Transverse colon (tissue), 4 donors: ENCODE results near the gene EXOC5. TPM values are rescaled to one million over a fixed set of nuclear protein-coding genes. Genes with fewer than 3 reads are reported as not detected.

Source experiments
- DNase-seq: peaks from one replicate; pipeline ENCODE4 v3.0.0-alpha.2; 2019
- H3K27ac ChIP-seq, 4 donors: fragments of 200-600 bp; sonication (generic); 2 replicates each; pipeline ENCODE4 v1.5.1; 2016 to 2018; ENCODE audit warnings: inconsistent platforms in 4 of 4
- H3K27me3 ChIP-seq: fragments of 200-600 bp; sonication (generic); 2 replicates; pipeline ENCODE4 v1.5.1; 2017; ENCODE audit warnings: inconsistent platforms
- H3K36me3 ChIP-seq, 4 donors: fragments of 200-600 bp; sonication (generic); 2 replicates each; pipeline ENCODE4 v1.5.1; 2017 to 2019; ENCODE audit warnings: inconsistent platforms in 4 of 4
- H3K4me1 ChIP-seq, 4 donors: fragments of 200-600 bp; sonication (generic); 2 replicates each; pipeline ENCODE4 v1.5.1; 2017 to 2020; ENCODE audit warnings: inconsistent platforms in 4 of 4
- H3K4me3 ChIP-seq, 4 donors: fragments of 200-600 bp; sonication (generic); 1 replicate in 1 of 4; 2 replicates in 3 of 4; pipeline versions ENCODE4 v1.5.1 to v1.6.1; 2017 to 2019; ENCODE audit warnings: inconsistent platforms in 4 of 4
- H3K9me3 ChIP-seq, 2 donors: fragments of 200-600 bp; sonication (generic); 2 replicates each; pipeline ENCODE4 v1.5.1; 2017 to 2019; ENCODE audit warnings: inconsistent platforms in 2 of 2
- EP300 ChIP-seq: sonication (generic); formaldehyde crosslinking; IDR thresholded peaks from one replicate; pipeline ENCODE4 v1.6.1; 2017; ENCODE audit warnings: antibody characterized with exemption, low read depth
- POLR2A ChIP-seq: fragments of 450-650 bp; IDR thresholded peaks from one replicate; pipeline ENCODE4 v1.6.1; 2016; ENCODE audit warnings: antibody characterized with exemption, mild to moderate bottlenecking, moderate library complexity
- POLR2AphosphoS5 ChIP-seq, 3 donors: sonication (generic); formaldehyde crosslinking; IDR thresholded peaks; one replicate each; pipeline ENCODE4 v1.6.1; 2016; ENCODE audit warnings: antibody characterized with exemption in 3 of 3
- WGBS, 2 donors: methylation state at CpG; one replicate each; pipeline ENCODE4 v1.1.5; 2018; ENCODE audit warnings: low coverage in 1 of 2; 5-methylcytosine and 5-hydroxymethylcytosine counted together
- in situ Hi-C, 4 donors: fragments of 200-750 bp; cut with MboI; loops; one replicate each; pipeline versions ENCODE4 v1.15.0 to v1.15.1; 2017; ENCODE audit warnings: low sequenced_read_pairs in 3 of 4, low pct_ligation_motif_present in 1 of 4, low pct_unique_long_range_greater_than_20kb in 1 of 4
- intact Hi-C: fragments of 100-400 bp; cut with DNase I; formaldehyde crosslinking; loops from one replicate; pipeline ENCODE4 v1.15.1; 2023; ENCODE audit warnings: low total_unique reads
- total RNA-seq, 4 donors: library from RNA; depleted of rRNA; stranded (reverse); fragments of >200 nt; gene quantifications; one replicate each; pipeline ENCODE4 v1.1.0, GENCODE V29; 2016
- TF ChIP-seq, protein P1 (sequence below), 5 experiments: fragments of 200-600 bp in 3 of 5; fragments of 450-650 bp in 2 of 5; sonication (generic) in 3 of 5; IDR thresholded peaks; 1 replicate in 2 of 5; 2 replicates in 3 of 5; pipeline ENCODE4 v1.5.1; 2016 to 2017; ENCODE audit warnings: antibody characterized with exemption in 5 of 5, inconsistent platforms in 3 of 5, mild to moderate bottlenecking in 2 of 5, moderate library complexity in 1 of 5

Gene EXOC5
- total RNA-seq, 4 donors from 2014 or later: 22.8 to 51.3 (median 29.2) TPM

DNA sequence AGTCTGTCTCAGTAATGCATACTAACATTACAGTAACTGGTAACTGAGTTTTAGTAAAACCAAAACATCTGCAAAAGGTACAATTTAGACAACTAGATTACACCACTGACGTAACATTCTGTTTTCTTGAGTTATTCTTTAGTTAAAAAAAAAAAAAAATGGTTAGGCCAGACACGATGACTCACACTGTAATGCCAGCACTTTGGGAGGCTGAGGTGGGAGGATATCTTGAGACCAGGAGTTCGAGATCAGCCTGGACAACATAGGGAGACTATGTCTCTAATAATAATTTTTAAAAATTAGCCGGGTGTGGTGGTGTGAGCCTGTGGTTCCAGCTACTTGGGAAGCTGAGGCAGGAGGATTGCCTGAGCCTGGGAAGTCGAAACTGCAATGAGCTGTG lies 34.2 kb upstream of the EXOC5 start:
- H3K36me3 ChIP-seq: no peaks in the 10 kb centered on the region
- no peak overlapping the region for H3K4me3 ChIP-seq
- intact Hi-C loops (no loop called here), in situ Hi-C loops (loop anchor here in 2 of 4 donors (25.0 kb wide), 2 partner anchors 641 to 816 kb away; no protein-coding TSS in a partner anchor)
- DNase-seq: no peak
- WGBS, 2 donors: 52 to 78% methylated on average over 3 to 5 of the region's 5 CpGs
- H3K9me3 ChIP-seq: no peaks in the 10 kb centered on the region
- H3K27ac ChIP-seq: no peak overlapping the region
- no peaks in the 10 kb centered on the region for H3K27me3 ChIP-seq
- no peaks in the 10 kb centered on the region for H3K4me1 ChIP-seq
- TF ChIP-seq POLR2A (no peak), POLR2AphosphoS5 (IDR thresholded peaks at IDR 0.05) (no peak), EP300 (no peak)

DNA sequence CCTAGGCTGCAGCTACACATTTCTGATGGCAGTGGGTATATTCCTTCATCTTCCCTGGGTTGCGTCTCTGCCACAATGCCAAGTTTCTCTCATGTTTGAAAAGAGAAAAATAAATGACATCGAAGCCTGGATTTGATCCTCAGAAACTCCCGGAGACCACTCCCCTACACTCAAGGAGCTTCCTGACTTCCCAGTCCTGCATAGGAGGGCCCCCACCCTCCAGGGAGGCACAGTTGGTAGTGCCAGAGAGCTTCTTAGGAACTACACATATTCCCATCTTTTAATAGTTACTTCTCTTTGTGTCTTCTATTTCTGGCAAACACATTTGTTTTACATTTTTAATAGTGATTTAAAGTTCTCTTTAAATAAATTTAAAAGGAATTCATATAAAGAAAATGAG lies 30.8 kb upstream of the EXOC5 start:
- intact Hi-C loops (no loop called here), in situ Hi-C loops (no loop called here)
- 86 to 90% methylated on average over 1 to 3 of the region's 3 CpGs for WGBS, 2 donors
- Histone ChIP-seq H3K27me3 (no peaks in the 10 kb centered on the region), H3K4me1 (no peaks in the 10 kb centered on the region), H3K36me3 (no peaks in the 10 kb centered on the region), H3K27ac (no peak overlapping the region), H3K9me3 (no peaks in the 10 kb centered on the region), H3K4me3 (no peak overlapping the region)
- TF ChIP-seq POLR2A: no peak
- TF ChIP-seq, protein P1, sequence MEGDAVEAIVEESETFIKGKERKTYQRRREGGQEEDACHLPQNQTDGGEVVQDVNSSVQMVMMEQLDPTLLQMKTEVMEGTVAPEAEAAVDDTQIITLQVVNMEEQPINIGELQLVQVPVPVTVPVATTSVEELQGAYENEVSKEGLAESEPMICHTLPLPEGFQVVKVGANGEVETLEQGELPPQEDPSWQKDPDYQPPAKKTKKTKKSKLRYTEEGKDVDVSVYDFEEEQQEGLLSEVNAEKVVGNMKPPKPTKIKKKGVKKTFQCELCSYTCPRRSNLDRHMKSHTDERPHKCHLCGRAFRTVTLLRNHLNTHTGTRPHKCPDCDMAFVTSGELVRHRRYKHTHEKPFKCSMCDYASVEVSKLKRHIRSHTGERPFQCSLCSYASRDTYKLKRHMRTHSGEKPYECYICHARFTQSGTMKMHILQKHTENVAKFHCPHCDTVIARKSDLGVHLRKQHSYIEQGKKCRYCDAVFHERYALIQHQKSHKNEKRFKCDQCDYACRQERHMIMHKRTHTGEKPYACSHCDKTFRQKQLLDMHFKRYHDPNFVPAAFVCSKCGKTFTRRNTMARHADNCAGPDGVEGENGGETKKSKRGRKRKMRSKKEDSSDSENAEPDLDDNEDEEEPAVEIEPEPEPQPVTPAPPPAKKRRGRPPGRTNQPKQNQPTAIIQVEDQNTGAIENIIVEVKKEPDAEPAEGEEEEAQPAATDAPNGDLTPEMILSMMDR (IDR thresholded peaks at IDR 0.05): no peak
- no peak for TF ChIP-seq EP300
- no peak for TF ChIP-seq POLR2AphosphoS5 (IDR thresholded peaks at IDR 0.05)
- no peak for DNase-seq

DNA sequence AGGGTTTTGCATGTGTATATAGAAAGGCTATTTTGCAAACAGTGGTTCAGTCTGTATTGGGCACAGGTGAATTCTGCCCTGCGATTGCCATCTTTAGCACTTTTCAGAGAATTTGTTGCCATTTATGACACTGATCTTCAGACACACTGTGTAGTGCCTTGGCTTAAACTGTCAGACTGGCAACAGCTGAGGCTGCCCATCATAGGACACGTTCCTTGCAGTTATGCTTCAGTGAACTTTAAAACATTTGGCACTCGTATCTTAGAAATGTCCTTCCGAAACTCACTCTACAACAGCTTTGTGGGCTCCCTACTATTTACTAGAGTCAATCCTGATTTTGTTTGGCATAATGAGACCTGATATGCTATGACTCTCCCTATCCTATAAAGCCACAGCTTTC lies 29.1 kb upstream of the EXOC5 start:
- TF ChIP-seq POLR2AphosphoS5 (IDR thresholded peaks at IDR 0.05): no peak
- TF ChIP-seq POLR2A: no peak
- TF ChIP-seq, protein P1 (IDR thresholded peaks at IDR 0.05): no peak
- TF ChIP-seq EP300: no peak
- H3K27me3 ChIP-seq: no peaks in the 10 kb centered on the region
- intact Hi-C loops (no loop called here), in situ Hi-C loops (no loop called here)
- no peak for DNase-seq
- no peaks in the 10 kb centered on the region for H3K36me3 ChIP-seq
- 93 to 98% methylated on average over 4 of the region's 4 CpGs for WGBS, 2 donors
- H3K4me1 ChIP-seq: no peaks in the 10 kb centered on the region
- no peak overlapping the region for H3K4me3 ChIP-seq
- no peak overlapping the region for H3K27ac ChIP-seq
- H3K9me3 ChIP-seq: no peaks in the 10 kb centered on the region

DNA sequence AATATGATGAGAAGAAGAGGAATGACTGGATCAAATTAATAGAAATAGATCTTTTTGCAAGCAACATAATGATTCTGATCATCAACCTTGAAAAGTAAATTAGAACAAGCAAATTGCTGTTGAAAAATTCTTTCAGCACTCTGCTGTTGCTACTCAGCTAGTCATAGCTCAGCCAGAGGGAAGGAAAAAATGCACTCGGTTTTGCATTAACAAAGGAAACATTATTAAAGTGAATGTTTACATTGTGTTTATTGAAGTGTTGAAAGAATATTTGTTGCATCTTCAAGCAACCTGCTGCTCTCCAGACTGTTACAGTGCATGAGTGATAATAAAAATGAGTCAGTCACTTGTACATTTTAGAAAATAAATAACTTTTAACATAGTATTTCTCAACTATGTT lies 26.5 kb upstream of the EXOC5 start:
- intact Hi-C loops (no loop called here), in situ Hi-C loops (no loop called here)
- 28 to 31% methylated on average over 1 of the region's 1 CpG for WGBS, 2 donors
- Histone ChIP-seq H3K27me3 (no peaks in the 10 kb centered on the region), H3K4me1 (peaks cover 0 to 4% (median 0%) of the 10 kb centered on the region in 4 donors), H3K9me3 (no peaks in the 10 kb centered on the region), H3K36me3 (no peaks in the 10 kb centered on the region), H3K27ac (no peak overlapping the region), H3K4me3 (no peak overlapping the region)
- TF ChIP-seq EP300: no peak
- no peak for TF ChIP-seq POLR2A
- TF ChIP-seq POLR2AphosphoS5 (IDR thresholded peaks at IDR 0.05): no peak
- TF ChIP-seq, protein P1 (IDR thresholded peaks at IDR 0.05): no peak
- no peak for DNase-seq
